Measurements from ENCODE around the gene CMTM8.
"Not testable (repeated sequence)": the region's sequence is repeated elsewhere in the genome, so short reads cannot be mapped to it uniquely, and the experiment has no call there.

Gene CMTM8, protein sequence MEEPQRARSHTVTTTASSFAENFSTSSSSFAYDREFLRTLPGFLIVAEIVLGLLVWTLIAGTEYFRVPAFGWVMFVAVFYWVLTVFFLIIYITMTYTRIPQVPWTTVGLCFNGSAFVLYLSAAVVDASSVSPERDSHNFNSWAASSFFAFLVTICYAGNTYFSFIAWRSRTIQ
- total RNA-seq: 2.4 to 7.2 (median 5.8) reads per million in 4 donors

DNA sequence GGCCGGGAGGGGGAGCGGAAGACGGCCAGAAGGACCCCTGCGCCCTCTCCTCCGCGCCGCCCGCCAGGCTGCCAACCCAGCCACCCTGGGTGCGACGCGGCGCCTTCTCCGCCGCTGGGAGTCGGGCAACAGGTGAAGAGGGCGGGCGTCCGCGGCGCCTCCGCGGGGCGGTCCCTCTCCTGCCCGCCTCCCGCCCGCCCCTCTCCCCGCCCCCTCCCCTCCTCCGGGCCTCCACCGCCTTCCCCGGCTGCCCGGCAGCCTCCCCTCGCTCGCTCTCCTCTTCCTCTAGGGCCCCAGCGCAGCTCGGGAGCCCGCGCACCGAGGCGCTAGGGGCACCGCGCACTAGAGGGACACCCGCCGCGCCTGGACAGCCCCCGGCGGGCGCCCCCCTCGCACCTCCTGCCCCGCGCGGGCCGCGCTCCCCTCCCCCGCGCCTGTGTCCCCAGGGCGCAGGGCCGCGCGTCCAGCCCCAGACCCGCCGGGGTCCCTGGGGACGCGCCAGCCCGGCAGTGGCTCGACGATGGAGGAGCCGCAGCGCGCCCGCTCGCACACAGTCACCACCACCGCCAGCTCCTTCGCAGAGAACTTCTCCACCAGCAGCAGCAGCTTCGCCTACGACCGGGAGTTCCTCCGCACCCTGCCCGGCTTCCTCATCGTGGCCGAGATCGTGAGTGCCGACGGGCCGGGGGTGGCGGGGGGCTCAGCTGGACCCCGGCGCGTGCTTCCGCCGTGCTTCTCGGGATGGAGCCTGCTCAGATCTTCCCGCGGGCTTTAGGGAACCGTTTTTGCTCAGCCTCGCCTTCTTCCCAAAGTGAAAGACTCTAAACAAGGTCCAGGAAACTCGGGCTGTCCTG is at the start of gene CMTM8:
CMTM8 (plus strand) TSS at position 228 of the 854 bp plus-strand sequence; CDS start at position 521, 293 bp downstream.
- peak; percentile 46 to 76 (median 61) for DNase-seq

DNA sequence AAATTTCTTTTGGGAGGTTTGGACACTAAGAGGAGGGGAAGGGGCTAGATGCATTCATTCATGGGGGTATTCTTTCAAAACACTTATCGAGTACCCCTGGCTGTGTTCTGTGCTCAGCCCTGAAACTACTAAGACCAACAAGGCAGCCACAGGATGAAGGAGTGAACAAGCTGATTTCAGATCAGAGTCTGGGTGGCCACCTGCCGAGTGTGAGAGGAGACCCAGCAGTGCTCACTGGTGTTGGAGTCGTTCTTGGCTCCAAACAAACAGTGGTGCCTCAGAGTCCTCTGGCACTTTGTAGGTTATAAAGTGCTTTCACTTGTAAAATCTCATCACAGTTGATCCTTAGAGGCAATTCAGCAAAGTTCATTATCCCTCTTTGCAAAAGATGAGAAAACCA is 48.8 kb upstream of the CMTM8 start:
- DNase-seq: no peak

DNA sequence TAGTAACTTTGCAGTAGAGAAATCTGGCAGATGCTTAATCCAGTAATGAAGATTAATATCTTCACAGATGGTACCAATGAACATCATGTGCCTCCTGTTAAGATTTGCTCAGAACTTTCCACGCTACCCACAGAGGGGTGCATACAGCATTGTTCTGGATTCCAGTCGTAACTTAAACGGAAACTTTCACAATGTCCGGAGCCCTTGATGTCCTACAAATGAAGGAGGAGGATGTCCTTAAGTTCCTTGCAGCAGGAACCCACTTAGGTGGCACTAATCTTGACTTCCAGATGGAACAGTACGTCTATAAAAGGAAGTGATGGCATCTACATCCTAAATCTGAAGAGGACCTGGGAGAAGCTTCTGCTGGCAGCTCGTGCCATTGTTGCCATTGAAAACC is 47.9 kb upstream of the CMTM8 start:
- DNase-seq: not testable (repeated sequence)

DNA sequence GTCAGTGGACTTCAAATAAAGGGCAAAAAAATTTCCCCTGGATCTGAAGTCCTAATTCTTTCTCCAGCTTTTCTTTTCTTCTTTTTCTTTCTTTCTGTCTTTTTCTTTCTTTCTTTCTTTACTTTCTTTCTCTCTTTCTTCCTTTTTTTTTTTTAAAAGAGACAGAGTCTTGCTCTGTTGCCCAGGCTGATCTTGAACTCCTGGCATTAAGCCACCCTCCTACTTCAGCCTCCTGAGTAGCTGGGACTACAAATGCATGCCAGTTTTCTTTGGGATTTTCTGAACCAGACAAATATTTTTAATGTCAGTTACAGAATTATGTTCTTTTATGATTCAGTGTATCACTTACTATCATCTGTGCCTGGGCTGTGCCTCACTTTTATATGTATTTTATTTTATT is 45.4 kb upstream of the CMTM8 start:
- no peak for DNase-seq

DNA sequence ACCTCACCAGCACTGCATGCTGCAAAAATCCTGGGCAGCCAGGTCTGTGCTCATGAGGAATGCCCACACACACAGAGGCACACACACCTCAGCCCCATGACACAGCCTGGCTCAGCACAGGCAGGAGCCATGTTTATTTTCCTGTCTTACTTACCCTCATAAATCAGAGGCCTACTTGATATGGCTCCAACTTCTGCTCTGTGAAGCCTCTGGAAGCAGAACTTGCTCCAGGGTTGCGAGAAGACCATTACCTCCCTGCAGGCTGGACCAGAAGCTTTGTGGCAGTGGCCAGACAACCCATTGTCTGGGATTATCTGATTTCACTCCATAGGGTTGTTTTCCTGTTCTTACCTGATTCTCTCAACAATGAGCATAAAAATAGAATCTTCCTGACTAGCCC is 43.8 kb upstream of the CMTM8 start:
- DNase-seq: no peak

DNA sequence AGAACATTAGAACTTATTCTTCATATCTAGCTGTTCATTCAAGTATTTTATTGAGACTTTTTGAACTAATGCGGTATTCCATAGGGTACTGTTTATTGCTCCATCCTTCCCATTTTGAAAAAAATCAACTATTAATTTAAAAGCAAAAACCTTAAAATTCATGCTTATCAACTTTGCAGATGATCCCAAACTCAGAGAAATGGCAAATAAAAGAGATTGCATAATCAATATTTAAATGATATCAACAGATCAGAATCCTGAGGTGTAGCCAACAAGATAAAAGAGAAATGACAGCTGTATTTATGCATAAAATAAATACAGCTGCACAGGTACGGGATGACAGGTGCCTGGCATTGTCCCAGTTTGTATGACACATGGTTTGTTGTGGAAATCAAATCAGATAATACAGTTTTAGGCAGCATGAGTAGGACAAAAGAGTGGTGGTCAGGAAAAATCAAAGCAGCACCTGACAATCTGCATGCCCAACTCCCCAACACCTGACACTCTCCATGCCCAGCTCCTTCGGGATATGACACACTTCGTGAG is 42.4 kb upstream of the CMTM8 start:
- no peak for DNase-seq

DNA sequence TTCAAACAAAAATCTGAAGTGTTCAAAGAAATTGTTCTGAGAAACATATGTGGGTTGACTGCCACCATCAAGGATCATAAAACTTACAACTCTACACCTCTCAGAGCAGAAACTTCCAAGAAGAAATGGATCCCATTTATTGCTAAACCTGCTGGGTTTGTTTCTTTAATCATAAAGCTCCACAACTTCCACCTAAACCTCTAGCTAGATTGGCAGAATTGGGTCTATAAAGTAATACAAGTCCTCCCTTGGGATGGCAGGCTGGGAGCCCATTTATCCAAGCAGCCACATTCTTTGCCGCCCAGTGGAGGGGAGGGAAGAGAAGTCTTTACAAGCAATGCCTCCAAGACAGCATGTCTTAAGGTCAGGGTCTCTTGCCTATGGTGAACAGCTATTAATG is 40.5 kb upstream of the CMTM8 start:
- DNase-seq: no peak

DNA sequence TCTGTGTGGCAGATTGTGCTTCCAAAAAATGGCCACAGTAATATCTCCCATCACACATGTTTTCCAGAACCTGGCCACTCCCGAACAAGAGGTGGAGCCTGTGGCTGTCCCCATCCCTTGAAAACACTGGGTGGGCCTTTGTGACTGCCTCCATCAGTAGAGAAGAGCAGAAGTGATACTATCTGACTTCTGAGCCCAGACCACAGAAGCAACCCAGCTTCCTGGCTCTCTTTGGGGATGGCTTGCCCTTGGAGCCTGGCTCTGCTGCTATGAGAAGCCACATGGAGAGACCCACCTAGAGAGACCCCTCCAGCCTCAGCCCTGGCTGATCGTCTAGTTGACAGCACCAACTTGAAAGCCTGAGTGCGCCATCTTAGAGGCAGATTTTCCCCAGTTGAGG is 39.8 kb upstream of the CMTM8 start:
- DNase-seq: no peak

DNA sequence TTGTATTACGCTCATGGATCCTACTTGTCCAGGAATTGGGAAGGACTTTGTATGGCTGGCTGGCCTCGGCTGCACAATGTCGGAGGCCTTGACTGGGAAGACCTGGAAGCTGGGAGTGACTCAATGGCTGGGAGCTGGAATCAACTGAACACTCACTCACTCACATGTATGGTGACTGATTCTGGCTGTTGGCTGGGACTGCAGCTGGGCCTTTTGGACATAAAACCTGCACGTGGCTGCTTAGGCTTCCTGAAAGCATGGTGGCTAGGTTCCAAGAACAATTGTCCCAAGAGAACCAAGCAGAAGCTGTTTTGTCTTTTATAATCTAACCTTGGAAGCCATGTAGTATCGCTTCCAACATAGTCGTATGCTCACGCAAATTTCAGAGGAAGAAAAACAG is 38.0 kb upstream of the CMTM8 start:
- DNase-seq: no peak

DNA sequence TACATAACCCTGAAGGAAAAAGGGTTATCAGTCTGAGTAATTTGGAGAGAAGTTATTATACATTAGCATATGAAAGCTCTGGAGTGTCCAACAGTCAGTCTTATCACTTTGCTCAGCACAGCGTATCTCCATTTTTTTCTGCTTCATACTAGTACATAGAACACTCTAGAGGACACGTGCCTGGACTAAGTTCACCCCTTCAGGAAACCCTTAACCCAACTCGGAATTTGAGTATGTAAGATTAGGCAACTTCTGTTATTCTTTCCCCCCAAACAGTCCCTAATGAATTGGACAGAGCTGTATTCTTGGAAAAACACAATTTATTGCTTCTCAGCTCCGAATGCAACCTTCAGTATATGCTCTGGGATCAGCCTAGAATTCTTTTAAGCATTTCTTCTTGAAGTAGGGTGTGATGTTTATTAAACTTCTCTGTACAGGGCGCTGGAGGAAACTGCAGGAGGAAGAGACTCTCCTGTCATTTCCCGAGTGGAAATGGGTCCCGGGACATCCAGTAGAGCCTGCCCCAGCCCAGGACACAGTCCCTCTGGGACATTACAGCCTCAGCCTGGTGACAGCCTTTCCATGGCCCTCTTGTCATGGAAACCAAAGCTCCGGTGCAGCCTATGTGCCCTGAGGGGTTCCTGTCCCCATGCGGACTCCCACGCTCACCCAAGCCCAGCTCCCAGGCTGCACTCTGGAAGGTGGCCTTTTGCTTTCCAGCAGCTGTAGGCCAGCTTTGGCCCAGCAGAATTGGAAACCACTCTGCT is 37.3 kb upstream of the CMTM8 start:
- no peak for DNase-seq

DNA sequence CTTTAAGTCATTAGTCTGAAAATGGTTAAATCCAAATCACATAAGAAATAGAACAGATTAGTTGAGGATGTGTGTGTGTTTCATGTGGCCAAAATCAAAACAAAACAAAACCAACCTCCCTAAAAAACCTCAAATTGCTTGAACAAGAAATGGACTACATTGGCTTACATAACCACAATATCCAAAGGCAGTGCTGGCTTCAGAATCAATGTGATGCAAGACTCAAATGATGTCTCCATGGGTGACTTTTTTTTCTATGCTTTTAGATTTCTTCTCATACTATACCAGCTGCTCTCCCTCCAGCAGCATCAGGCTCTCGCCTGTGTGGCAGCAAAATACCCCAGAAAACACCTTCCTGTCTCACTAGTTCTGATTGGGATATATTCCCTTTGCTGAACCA is 36.0 kb upstream of the CMTM8 start:
- DNase-seq: no peak

DNA sequence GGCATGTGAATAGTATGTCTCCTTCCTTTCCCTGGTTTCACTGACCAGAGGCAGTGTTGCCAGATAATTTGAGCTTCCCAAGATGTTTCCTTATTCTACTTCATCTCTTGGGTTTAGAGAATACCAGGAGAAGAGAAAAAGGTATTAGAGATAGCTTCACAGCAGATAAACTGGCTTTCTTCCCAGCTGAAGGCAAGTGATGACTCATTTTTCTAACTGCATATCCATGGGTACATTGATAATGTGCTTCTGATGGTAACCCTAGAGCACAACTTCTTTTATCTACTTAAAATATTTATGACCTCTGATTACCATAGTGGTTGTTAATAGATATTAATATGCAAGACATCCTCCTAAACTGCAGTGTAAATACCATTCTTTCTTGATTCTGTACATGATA is 34.6 kb upstream of the CMTM8 start:
- no peak for DNase-seq

DNA sequence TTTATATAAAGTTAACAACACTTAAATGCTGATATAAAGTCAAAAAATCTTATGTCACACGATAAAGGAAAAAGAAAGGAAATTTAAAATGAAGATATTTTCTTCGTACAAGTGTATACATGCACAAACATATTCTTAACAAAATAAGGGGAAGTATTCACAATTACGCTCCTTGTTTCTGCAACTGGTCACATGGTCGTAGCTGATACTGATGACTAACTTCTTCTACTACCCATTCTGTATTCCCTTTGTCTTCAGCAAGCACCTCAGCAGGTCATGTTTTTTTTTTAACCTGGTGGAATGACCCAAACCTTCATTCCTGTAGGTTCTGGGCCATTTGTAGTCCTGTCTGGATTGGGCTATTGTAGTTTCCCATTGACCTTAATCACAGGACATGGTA is 30.0 kb upstream of the CMTM8 start:
- no peak for DNase-seq

DNA sequence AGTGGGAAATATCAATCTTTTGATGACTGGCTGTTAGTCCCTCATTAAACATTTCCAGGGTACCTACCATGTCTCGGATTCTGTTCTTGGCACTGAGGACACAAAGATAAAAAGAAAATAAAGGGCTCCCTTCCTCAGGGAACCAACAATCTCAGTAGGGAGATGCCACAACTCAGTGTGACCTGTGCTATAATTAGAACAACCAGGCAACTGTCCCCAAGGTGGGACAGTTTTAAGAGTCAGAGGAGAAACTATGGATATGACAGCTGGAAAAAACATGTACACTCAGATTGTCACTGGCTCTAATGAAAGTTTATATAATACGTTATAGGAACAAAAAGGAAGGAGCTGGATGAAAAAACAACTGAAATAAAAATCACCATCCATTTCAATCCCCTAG is 23.3 kb upstream of the CMTM8 start:
- DNase-seq: no peak

DNA sequence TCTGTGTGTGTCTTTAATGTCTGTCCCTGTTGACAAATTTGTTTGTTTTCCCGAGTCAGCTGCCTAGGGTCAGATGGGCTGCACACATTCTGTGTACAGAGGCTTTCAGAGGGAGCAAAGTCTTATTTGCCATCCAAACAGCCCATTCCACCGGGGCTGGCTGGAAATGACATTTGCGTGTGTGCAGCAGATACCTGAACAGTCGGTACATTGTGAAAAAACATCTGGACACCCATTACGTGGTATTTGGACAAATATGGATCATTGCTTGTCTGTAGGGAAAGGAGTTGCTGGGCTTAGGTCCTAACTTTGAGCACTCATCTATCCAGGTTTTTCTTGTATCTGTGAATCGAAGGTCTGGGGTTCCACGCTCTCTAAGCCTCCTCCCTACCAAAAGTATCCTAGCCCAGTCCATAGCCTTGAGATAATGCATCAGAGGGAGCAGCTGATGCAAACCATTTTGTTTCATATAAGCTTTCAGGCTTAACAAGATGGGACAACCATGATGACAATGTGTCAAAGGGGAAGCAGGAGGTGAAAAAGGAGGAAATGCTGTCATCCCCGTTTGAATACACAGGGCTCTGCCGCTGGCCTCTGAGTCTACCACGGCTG is 22.2 kb upstream of the CMTM8 start:
- DNase-seq: no peak

DNA sequence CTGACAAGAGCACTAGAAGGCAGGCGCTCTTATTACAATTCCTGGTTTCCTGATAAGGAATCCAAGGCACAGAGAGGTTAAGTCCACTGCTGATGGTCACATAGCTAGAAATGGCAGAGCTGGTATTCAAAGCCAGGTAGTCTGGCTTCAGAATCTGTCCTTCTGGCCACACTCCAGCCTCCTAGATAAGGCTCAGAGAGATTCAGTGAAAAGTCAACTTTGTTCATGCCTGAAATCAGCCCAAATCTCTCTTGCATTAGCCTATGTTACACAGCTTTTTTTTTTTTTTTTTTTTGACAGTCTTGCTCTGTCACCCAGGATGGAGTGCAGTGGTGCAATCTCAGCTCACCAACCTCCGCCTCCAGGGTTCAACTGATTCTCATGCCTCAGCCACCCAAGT is 21.1 kb upstream of the CMTM8 start:
- DNase-seq: no peak

DNA sequence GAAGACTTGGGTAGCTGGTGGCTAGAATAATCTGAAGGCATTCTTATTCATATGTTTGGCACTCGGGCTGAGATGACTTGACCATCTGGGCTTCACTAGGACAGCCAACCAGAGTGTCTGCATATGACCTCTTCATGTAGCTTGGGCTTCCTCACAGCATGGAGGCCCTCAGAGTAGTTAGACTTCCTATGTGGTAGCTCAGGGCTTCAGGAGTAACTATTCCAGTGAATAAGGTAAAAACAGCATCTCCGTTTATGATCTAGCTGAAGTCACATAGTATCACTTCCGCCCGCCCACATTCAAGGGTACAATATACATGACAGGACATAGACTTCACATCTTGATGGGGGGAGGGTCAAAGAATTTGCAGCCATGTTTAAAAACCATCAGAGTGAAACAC is 18.9 kb upstream of the CMTM8 start:
- no peak for DNase-seq

DNA sequence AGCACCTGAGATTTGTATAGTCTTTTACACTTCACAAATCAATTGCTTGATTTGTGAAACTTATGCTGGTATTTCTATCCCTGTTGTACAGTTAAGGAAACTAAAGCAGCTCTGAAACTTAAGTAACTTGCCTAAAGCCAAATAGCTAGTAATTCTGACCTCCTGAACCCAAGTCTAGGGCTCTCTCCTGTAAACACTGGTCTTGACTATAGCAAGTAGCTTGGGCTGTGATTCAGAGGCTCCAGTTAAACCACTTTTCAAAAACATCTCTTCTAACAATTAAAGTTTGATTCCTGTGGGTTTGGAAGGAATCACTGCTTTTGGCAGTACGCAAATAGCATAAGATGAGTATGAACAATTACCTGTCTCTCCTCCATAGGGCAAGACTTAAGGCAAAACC is 18.5 kb upstream of the CMTM8 start:
- no peak for DNase-seq

DNA sequence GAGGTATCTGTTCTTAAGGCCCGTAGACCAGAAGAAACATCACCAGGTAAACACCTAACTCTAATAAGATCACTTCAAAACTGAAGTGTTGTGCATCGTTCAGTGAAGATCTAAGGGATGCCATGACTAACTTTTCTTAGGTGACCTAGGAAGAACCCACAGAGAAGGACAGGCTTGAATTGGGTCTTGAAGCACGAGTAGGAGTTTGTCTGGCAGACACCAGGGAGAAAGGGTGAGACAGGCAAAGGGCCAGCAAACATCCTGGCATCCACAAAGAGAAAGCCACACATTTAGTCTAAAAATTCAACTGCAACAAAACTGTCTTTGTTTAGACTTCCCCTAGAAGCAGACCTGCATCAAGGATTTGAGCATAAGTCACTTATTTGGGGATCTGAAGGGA is 15.5 kb upstream of the CMTM8 start:
- no peak for DNase-seq

DNA sequence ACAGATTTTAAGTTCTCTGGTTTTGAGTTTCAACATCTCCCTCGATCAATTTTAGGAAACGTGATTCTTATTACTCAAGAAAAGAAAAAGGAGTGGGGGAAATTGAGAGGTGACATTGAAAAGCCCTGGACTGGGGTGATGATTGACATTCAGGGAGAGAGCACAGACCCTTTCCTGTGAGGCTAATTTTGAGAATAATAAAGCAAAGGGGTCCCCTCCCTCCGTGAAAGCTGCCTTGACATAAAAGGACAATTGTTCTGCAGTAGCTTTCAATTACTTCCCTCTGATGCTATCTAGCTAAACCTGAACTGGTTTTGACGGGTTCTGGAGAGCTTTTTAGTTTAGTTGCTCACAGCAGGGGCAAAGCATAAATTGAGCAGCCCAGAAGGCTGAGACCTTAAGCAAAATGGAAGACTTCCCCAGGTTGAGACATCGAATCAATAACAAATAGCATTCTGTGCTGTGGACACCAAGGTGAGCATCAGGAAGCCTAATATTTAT is 14.4 kb upstream of the CMTM8 start:
- DNase-seq: no peak

DNA sequence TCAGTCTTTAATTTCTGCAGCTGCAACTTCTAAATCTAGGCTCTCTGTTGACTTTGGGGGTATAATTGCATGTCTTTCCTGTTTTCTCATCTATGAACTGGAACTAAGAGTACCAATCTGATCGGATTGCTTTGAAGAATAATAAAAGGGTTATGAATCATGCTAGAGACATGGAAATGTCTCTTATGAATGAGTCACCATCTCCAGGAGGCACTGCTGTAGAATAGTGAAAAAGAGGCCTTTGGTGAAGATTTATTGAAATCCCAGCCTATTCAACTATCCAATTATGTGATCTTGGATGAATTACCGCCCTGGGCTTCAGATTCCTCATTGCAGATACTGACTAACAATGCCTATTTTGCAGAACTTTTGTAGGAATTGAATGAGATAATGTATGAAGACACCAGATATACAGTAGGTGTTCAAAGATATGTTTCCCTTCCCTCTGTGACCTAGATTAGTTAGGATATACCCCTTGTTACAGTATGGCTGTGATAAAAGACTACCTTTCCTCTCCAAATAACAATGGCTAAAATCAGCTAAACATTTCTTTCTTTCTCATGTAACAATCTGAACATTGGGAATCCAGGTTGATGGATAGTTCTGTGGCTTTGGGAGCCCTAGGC is 11.5 kb upstream of the CMTM8 start:
- DNase-seq: no peak

DNA sequence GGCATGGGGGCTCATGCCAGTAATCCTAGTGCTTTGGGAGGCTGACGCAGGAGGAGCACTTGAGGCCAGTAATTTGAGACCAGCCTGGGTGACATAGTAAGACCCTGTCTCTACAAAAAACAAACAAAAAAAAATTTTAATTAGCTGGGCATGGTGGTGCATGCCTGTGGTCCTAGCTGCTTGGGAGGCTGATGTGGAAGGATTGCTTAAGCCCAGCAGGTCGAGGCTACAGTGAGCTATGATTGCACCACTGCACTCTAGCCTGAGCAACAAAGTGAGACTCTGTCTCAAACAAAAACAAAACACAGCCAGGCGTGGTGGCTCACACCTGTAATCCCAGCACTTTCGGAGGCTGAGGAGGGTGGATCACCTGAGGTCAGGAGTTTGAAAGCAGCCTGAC is 9.7 kb upstream of the CMTM8 start:
- DNase-seq: not testable (repeated sequence)
